IgD-negative memory B cell (primary cell): ENCODE data around the gene PSMG1. TPM values are rescaled to one million over a fixed set of nuclear protein-coding genes. Genes with fewer than 3 reads are reported as not detected.
"Not testable (repeated sequence)": the region's sequence is repeated elsewhere in the genome, so short reads cannot be mapped to it uniquely, and the experiment has no call there.

Experiments used
- H3K27ac Mint-ChIP-seq, 3 donors: one replicate each; pipeline ENCODE4 v1.8.0; 2020 to 2022; ENCODE audit warnings: mild to moderate bottlenecking in 3 of 3, mixed read lengths in 3 of 3, moderate library complexity in 1 of 3
- H3K27me3 Mint-ChIP-seq: one replicate; pipeline ENCODE4 v1.8.0; 2021; ENCODE audit warnings: mixed read lengths
- H3K36me3 Mint-ChIP-seq: one replicate; pipeline ENCODE4 v1.8.0; 2020; ENCODE audit warnings: mild to moderate bottlenecking, mixed read lengths
- H3K4me1 Mint-ChIP-seq, 3 donors: one replicate each; pipeline ENCODE4 v1.8.0; 2020 to 2022; ENCODE audit warnings: mixed read lengths in 3 of 3, mild to moderate bottlenecking in 1 of 3
- H3K4me3 Mint-ChIP-seq, 4 donors: one replicate each; pipeline ENCODE4 v1.8.0; 2020 to 2022; ENCODE audit warnings: mild to moderate bottlenecking in 4 of 4, mixed read lengths in 4 of 4, moderate library complexity in 3 of 4
- H3K9me3 Mint-ChIP-seq, 3 donors: one replicate each; pipeline ENCODE4 v1.8.0; 2020 to 2021; ENCODE audit warnings: mixed read lengths in 3 of 3, mild to moderate bottlenecking in 1 of 3
- polyA plus RNA-seq: library from polyadenylated mRNA; unstranded; fragments of 300-500 nt; fragmentation: Illumina TruSeq; gene quantifications from one replicate; pipeline ENCODE4 v1.2.3, GENCODE V29; 2021

PSMG1 gene
- polyA plus RNA-seq, 1 donor from 2014 or later = 39.4 TPM

DNA sequence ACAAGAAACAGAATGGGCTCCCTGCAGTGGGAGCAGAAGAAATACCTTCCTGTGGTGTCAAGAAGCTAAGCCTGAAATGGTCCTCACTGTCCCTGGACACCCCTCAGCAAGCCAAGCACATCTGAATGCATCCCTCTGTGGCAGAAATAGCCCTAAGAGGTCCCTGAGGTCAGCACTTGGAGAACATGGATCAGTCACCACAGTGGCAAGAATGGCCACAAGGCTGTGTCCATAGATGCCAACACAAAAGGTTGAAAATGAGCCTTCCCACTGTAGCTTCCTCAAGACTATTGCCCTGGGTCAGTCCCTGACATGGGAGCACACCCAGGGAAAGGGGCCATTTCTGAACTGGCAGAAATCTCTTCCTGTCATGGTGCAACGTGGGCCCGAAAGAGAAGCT lies 27.7 kb downstream of the PSMG1 start:
- H3K27me3 Mint-ChIP-seq = peaks cover 10% of the 10 kb centered on the region
- H3K4me1 Mint-ChIP-seq = no peaks in the 10 kb centered on the region
- H3K9me3 Mint-ChIP-seq = peaks cover 0 to 3% (median 0%) of the 10 kb centered on the region in 3 donors
- no peak overlapping the region for H3K27ac Mint-ChIP-seq
- no peak overlapping the region for H3K4me3 Mint-ChIP-seq
- peaks cover 1% of the 10 kb centered on the region for H3K36me3 Mint-ChIP-seq

DNA sequence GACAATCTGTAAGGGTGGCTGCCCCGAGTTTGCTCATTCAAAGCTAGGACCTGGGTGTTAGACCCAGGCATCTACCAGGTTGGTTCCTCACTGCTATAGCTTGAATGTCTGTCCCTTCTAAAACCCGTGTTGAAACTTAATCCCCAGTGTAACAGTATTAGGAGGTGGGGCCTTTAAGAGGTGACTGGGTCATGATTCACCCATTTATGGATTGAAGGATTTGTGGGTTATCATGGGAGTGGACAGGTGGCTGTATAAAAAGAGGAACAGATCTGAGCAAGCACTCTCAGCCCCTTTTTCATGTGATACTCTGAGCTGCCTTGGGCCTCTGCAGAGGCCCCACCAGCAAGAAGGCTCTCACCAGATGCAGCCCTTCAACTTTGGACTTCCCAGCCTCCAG lies 29.4 kb downstream of the PSMG1 start:
- Mint-ChIP-seq H3K4me1 (no peaks in the 10 kb centered on the region), H3K27me3 (peaks cover 14% of the 10 kb centered on the region)

DNA sequence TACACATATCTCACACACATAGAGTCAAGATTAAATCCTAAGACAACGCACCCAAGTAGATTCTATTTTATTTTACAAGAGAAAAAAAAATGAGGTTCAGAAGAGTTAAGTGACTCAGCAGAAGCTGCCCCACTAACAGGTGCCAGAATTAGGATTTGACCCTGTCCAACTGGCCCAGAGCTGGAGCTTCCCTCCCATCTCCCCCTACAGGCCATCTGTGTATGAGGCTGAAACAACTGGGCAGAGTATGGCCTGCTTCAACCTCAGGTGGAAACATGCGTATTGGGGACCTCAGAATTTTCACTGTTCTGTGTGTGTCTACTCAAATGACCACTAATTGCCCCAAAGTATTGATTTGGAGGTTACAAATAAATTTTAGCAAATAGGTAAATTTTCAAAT lies 29.9 kb downstream of the PSMG1 start:
- Mint-ChIP-seq H3K27me3 (peaks cover 15% of the 10 kb centered on the region), H3K36me3 (peaks cover 1% of the 10 kb centered on the region), H3K9me3 (peaks cover 0 to 3% (median 0%) of the 10 kb centered on the region in 3 donors), H3K4me1 (no peaks in the 10 kb centered on the region), H3K27ac (no peak overlapping the region), H3K4me3 (no peak overlapping the region)

More for the DNA sequence above, 29.4 kb downstream of the PSMG1 start:
- H3K36me3 Mint-ChIP-seq = peaks cover 1% of the 10 kb centered on the region
- H3K4me3 Mint-ChIP-seq = no peak overlapping the region
- peaks cover 0 to 3% (median 0%) of the 10 kb centered on the region in 3 donors for H3K9me3 Mint-ChIP-seq
- H3K27ac Mint-ChIP-seq = no peak overlapping the region

DNA sequence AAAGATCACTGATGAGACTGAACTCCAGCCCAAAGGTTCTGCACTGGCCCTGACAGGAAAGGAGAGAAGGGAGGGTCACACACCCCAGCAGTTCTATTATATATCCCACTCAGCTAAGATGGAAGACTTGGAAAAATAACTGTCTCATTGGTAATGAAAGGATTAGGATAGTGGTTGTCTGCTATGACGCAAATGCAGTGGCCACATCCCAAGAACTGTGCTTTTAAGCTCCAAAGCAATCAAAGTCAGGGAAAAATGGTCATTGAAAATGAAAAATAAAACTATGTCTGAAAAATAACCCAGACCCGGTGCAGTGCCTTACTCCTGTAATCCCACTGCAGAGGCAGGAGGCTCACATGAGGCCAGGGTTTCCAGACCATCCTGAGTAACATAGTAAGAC lies 31.0 kb downstream of the PSMG1 start:
- H3K4me3 Mint-ChIP-seq = no peak overlapping the region
- peaks cover 0 to 3% (median 0%) of the 10 kb centered on the region in 3 donors for H3K9me3 Mint-ChIP-seq
- H3K4me1 Mint-ChIP-seq = no peaks in the 10 kb centered on the region
- no peak overlapping the region for H3K27ac Mint-ChIP-seq
- peaks cover 1% of the 10 kb centered on the region for H3K36me3 Mint-ChIP-seq
- peaks cover 15% of the 10 kb centered on the region for H3K27me3 Mint-ChIP-seq

DNA sequence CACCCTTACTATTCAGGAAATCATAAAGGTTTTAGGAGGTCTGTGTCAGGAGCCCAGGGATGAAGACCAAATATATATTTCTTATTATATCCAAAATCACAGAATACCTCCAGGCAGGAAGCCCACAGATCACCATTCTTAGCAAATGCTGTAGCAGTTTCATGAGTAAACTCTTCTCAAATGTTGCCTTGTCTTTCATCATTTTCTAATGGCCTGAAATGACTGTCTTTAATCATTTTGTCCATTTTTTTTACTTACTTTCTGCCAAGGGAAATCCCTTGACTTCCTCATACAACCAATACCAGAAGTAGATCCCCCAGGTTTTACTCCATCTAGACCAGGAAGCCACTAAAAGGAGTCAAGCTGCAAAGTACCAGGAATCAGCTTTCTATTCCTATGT lies 32.4 kb downstream of the PSMG1 start:
- H3K4me1 Mint-ChIP-seq = no peaks in the 10 kb centered on the region
- peaks cover 0 to 4% (median 3%) of the 10 kb centered on the region in 3 donors for H3K9me3 Mint-ChIP-seq
- H3K27me3 Mint-ChIP-seq = peaks cover 15% of the 10 kb centered on the region
- peaks cover 1% of the 10 kb centered on the region for H3K36me3 Mint-ChIP-seq
- H3K27ac Mint-ChIP-seq = no peak overlapping the region
- no peak overlapping the region for H3K4me3 Mint-ChIP-seq

DNA sequence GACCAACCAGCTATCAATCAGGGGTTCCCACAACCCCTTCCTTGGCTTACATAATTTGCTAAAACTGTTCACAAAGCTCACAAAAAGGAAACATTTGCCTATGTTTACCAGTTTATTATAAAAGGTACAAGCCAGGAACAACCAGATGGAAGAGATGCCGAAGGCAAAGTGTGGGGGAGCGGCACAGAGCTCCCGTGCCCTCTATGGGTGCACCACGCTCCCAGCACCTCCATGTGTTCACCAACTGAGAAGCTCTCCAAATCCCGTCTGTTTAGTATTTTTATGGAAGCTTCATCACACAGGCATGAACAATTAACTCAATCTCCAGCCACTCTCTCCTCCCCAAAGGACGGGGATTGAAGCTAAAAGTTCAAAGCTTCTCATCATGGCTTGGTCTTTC lies 32.9 kb downstream of the PSMG1 start:
- Mint-ChIP-seq H3K9me3 (peaks cover 0 to 4% (median 3%) of the 10 kb centered on the region in 3 donors), H3K27me3 (peaks cover 15% of the 10 kb centered on the region), H3K36me3 (peaks cover 1% of the 10 kb centered on the region), H3K4me1 (no peaks in the 10 kb centered on the region), H3K27ac (no peak overlapping the region), H3K4me3 (no peak overlapping the region)

DNA sequence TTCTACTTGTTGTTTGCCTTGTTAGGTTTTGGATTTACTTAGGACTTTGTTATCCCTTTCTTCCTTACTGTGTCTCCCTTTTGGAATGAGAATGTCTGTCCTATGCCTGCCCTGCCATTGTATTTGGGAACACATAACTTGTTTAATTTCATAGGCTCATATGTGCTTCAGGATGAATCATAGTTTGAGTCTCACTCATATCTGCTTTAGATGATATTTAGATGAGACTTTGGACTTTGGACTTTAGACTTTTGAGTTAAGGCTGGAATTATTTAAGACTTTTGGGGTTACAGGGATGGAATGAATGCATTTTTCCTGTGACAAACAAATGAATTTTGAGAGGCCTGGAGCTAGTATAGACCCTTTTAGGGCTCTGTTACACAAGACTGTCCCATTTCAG lies 33.4 kb downstream of the PSMG1 start:
- Mint-ChIP-seq H3K27ac (no peak overlapping the region), H3K36me3 (peaks cover 1% of the 10 kb centered on the region), H3K4me1 (no peaks in the 10 kb centered on the region), H3K9me3 (peaks cover 0 to 4% (median 3%) of the 10 kb centered on the region in 3 donors), H3K4me3 (no peak overlapping the region), H3K27me3 (peaks cover 15% of the 10 kb centered on the region)

DNA sequence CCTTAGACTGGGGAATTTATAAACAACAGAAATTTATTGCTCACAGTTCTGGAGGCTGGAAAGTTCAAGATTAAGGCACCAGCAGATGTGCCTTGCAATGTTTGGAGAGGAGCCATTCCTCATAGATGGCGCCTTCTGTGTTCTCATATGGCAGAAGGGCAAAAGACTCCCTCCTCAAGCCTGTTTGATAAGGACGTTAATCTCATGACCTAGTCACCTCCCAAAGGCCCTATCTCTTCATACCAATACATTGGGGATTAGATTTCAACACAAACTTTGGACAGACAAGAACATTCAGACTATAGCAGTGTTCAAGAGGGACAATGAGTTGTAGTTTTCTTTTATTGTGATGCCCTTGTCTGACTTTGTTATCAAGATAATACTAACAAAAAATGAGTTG lies 34.3 kb downstream of the PSMG1 start:
- H3K27ac Mint-ChIP-seq = no peak overlapping the region
- peaks cover 15% of the 10 kb centered on the region for H3K27me3 Mint-ChIP-seq
- H3K9me3 Mint-ChIP-seq = peaks cover 0 to 4% (median 1%) of the 10 kb centered on the region in 3 donors
- peaks cover 1% of the 10 kb centered on the region for H3K36me3 Mint-ChIP-seq
- H3K4me1 Mint-ChIP-seq = no peaks in the 10 kb centered on the region
- H3K4me3 Mint-ChIP-seq = no peak overlapping the region

DNA sequence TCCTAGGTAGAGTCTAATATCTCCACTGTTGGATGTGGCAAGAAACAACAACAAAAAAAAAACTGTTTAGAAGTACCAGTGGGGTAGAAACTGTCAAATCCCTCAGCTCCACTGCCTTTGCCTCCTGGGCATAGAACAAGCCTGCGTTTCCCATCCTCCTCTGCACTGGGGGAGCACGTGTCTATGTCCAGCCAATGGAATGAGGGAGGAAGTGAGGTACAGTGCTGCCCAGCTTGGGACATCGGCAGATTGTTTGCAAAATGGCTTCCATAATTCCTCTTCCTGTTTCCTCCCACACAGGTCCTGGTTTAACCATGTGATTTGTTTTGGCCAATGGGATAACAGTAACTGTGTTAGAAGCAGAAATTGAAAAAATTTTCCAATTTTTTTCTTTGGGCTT lies 39.1 kb downstream of the PSMG1 start:
- Mint-ChIP-seq H3K9me3 (peaks cover 0 to 4% (median 0%) of the 10 kb centered on the region in 3 donors), H3K36me3 (no peaks in the 10 kb centered on the region), H3K27ac (peak overlapping the region in 1 of 3 donors; percentile 63), H3K4me3 (peak overlapping the region in 1 of 4 donors; percentile 4), H3K27me3 (peaks cover 3% of the 10 kb centered on the region), H3K4me1 (no peaks in the 10 kb centered on the region)

DNA sequence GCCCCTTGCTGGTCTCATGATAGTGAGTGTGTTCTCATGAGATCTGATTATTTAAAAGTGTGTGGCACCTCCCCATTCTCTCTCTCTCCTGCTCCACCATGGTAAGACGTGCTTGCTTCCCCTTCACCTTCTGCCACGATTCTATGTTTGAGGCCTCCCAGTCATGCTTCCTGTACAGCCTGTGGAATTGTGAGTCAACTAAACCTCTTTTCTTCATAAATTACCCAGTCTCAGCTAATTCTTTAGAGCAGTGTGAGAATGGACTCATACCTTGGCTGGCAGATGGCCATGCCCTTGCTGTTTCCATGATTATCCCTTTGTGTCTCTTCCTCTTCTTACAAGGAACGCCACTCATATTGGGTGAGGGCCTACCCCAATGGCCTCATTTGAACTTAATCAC lies 40.3 kb downstream of the PSMG1 start:
- Mint-ChIP-seq H3K27ac (no peak overlapping the region), H3K9me3 (peaks cover 0 to 4% (median 0%) of the 10 kb centered on the region in 3 donors), H3K4me1 (no peaks in the 10 kb centered on the region), H3K27me3 (no peaks in the 10 kb centered on the region), H3K36me3 (no peaks in the 10 kb centered on the region), H3K4me3 (no peak overlapping the region)

DNA sequence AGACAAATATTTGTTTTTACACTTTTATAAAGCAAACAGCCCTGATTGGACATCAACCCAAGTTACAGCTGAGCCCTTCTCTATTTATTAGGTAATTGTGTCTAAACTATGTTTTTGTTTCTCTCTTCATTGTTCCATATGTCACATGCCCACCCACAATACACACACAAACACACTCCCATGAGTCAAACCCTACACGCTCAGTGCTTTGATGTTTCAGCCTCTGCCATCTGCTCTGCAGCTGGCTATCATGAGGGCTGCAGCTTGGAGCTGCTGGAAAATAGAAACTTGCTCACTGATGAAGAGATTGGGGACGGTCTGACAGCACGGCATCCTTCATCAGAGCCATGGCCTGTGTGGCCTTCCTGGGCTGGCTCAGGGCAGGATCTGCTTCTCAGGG lies 41.7 kb downstream of the PSMG1 start:
- H3K9me3 Mint-ChIP-seq = peaks cover 0 to 1% (median 0%) of the 10 kb centered on the region in 3 donors
- no peaks in the 10 kb centered on the region for H3K4me1 Mint-ChIP-seq
- no peaks in the 10 kb centered on the region for H3K27me3 Mint-ChIP-seq
- H3K36me3 Mint-ChIP-seq = no peaks in the 10 kb centered on the region
- no peak overlapping the region for H3K27ac Mint-ChIP-seq
- H3K4me3 Mint-ChIP-seq = no peak overlapping the region

DNA sequence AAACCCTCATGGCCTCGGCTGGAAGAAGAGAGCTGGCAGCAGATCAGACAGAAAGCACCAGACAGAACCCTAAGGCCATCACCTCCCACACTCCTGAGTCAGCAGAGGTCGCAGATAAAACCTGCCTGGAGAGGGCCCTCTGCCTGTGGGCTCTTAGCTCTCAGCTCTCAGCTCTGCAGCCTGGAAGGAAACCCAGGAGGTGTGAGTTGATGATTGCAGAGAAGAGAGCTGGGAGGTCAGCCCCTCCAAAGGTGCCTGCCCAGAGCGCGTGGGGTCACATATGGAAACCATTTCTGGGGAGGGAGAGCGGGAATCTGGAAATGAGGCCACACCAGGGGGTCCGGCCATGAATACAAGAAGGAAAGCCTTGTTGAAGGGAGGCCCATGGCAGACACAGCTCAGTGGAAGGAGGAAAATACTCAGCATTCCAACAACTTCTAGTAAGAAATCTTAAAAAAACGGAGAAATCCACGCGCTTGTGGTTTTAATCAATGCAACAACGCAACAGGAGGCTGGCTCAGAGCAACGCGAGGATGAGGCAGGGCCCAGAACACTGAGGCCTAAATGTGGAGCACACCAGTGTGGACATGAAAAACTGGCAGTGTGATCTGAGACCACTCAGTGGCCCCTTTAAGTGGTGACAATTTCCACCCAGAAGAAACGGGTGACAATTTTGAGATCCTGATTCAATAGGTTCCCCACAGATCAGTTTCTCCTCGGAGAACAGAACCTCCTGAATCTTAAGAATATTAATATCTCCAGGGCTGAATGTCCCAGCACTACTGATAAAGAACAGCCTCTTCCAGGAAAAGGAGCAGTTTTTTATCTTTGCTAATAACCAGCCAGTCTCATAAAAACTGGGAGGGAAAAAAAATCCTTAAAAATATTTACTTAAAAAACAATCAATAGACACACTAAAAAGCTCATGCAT lies 45.7 kb downstream of the PSMG1 start:
- Mint-ChIP-seq H3K9me3 (no peaks in the 10 kb centered on the region), H3K36me3 (no peaks in the 10 kb centered on the region), H3K27me3 (no peaks in the 10 kb centered on the region), H3K4me1 (no peaks in the 10 kb centered on the region), H3K27ac (no peak overlapping the region), H3K4me3 (no peak overlapping the region)

DNA sequence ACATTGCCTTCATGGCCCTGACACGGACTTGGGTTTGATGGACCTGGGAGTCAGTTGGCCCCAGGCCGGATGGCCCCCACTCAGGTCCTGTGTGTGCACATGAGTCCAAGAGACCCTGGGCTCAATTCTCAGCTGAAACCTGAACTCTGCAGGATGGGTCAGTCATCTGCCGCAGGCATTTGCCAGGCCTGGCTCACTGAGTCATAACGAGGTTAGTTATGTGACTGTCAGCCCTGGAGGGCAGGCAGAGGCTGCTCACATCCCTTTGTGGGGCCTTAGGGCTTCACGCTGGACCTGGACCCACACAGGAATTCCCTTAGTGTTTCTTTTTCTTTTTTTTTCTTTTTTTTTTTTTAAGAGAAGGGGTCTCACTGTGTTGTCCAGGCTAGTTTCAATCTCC lies 46.5 kb downstream of the PSMG1 start:
- Mint-ChIP-seq H3K9me3 (no peaks in the 10 kb centered on the region), H3K27me3 (peaks cover 2% of the 10 kb centered on the region), H3K4me3 (no peak overlapping the region)

DNA sequence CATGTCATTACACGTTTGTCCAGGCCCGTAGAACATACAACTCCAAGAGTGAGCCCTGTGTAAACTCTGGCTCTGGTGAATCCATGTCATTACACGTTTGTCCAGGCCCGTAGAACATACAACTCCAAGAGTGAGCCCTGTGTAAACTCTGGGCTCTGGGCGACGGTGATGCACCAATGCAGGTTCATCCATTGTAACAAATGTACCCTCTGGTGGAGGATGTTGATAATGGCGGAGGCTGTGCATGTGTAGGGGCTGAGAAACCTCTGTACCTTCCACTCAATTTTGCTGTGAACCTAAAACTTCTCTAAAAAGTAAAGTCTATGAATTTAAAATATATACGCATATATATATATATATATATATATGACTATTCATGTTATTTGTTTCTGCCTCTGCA lies 47.1 kb downstream of the PSMG1 start:
- not testable (repeated sequence) for H3K27ac Mint-ChIP-seq, H3K27me3 Mint-ChIP-seq, H3K9me3 Mint-ChIP-seq, H3K36me3 Mint-ChIP-seq, H3K4me3 Mint-ChIP-seq, H3K4me1 Mint-ChIP-seq

More for the DNA sequence above, 46.5 kb downstream of the PSMG1 start:
- Mint-ChIP-seq H3K4me1 (no peaks in the 10 kb centered on the region), H3K36me3 (no peaks in the 10 kb centered on the region), H3K27ac (no peak overlapping the region)

DNA sequence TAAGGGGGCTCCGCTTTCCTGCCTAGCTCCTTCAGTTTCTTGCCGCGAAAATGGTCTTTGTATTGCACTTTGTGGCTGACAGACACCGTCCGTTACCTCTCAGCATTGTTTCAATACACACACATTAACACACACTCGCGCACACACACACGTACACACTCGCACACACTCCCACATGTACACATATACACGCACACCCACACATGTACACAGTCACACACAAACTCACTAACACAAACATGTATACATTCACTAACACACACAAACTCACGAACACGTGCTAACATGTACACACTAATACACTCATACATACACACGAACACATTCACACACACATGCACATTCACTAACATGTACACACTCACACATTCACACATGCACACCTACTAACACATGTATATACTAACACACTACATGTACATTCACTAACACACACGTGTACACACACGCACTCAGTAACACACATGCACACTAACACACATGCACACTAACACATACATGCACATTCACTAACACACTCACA lies 48.9 kb downstream of the PSMG1 start:
- Mint-ChIP-seq H3K27me3 (peaks cover 9% of the 10 kb centered on the region), H3K9me3 (peaks cover 0 to 3% (median 0%) of the 10 kb centered on the region in 3 donors), H3K4me3 (no peak overlapping the region), H3K4me1 (no peaks in the 10 kb centered on the region), H3K27ac (no peak overlapping the region), H3K36me3 (no peaks in the 10 kb centered on the region)

DNA sequence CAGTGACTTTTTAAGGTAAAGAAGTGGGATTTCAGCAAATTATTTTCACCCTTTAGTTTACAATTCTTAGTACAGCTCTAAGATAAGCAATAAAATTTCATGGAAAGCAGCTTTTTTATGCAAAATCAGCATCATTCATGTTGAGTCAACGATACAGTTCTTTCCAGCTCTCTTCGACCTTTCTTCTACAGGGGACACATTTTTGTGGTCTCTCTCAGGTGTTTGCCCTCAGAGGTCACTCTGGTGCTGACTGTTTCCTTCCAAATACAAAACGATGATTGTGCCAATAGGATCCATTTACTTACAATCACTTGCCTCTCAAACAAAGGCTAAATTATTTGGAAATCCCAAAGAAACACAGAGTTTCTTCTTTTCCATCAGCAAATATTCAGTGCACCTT lies 51.0 kb downstream of the PSMG1 start:
- no peak overlapping the region for H3K4me3 Mint-ChIP-seq
- no peaks in the 10 kb centered on the region for H3K4me1 Mint-ChIP-seq
- H3K27ac Mint-ChIP-seq = no peak overlapping the region
- no peaks in the 10 kb centered on the region for H3K36me3 Mint-ChIP-seq
- H3K27me3 Mint-ChIP-seq = peaks cover 9% of the 10 kb centered on the region
- peaks cover 0 to 3% (median 0%) of the 10 kb centered on the region in 3 donors for H3K9me3 Mint-ChIP-seq
